HCT116 (cell line): ENCODE data around the gene ZFYVE16. TPM values are rescaled to one million over a fixed set of nuclear protein-coding genes. Genes with fewer than 3 reads are reported as not detected.

Experiments used
- ATAC-seq: fragments of 200-7000 bp; cut with Tn5 transposase; 2 replicates; pipeline ENCODE4 v1.9.1; 2020; ENCODE audit warnings: mild to moderate bottlenecking, moderate library complexity
- BruUV-seq: library from RNA; stranded (reverse); fragments of 400-500 nt; replicated peaks from 2 replicates; lab custom pipeline; 2021; lab: Mats Ljungman, UMichigan
- CTCF ChIA-PET: fragments of 300-600 bp; sonication (Branson Sonifier 250); formaldehyde crosslinking; loops from one replicate; lab custom pipeline; 2021; ENCODE audit warnings: antibody characterized with exemption; lab: Charles Lee
- POLR2A ChIA-PET: fragments of 300-600, 350-600 bp; sonication (Branson Sonifier 250); formaldehyde crosslinking; loops from one replicate; lab custom pipeline; 2021; ENCODE audit warnings: antibody characterized with exemption; lab: Charles Lee
- RAD21 ChIA-PET, 2 experiments: fragments of 300-600 bp; sonication (Branson Sonifier 250); formaldehyde crosslinking; loops; one replicate each; lab custom pipeline; 2023; ENCODE audit warnings: low total read pairs in 2 of 2; ENCODE audit not compliant: uncharacterized antibody in 2 of 2, unreplicated experiment in 2 of 2, low non-redundant PET in 1 of 2; lab: Charles Lee
- DNase-seq: peaks from one replicate; pipeline ENCODE4 v3.0.0-alpha.2; 2010; ENCODE audit warnings: low read depth, low spot score
- H2AFZ ChIP-seq: fragments of 200-600 bp; shearing (Covaris generic), sonication (generic); 2 replicates; pipeline ENCODE4 v1.6.1; 2017; ENCODE audit warnings: low read depth, mixed run types, mixed read lengths, antibody characterized with exemption, low read length; ENCODE audit not compliant: poor library complexity, severe bottlenecking
- H3K27ac ChIP-seq: 2 replicates; pipeline ENCODE4 v1.5.1; 2012; ENCODE audit warnings: low read depth, low read length
- H3K27me3 ChIP-seq: fragments of 200-600 bp; sonication (generic); 2 replicates; pipeline ENCODE4 v1.6.1; 2016; ENCODE audit warnings: mixed run types, low read length, mixed read lengths; ENCODE audit not compliant: insufficient read depth
- H3K36me3 ChIP-seq, 2 experiments: fragments of 200-500 bp in 1 of 2; fragments of 200-600 bp in 1 of 2; sonication (Bioruptor generic) in 1 of 2; sonication (generic) in 1 of 2; 2 replicates each; pipeline versions ENCODE4 v1.5.1 to v1.6.1; 2014 to 2016; ENCODE audit warnings: low read length in 2 of 2, inconsistent platforms in 1 of 2, mixed read lengths in 1 of 2, mixed run types in 1 of 2; ENCODE audit not compliant: insufficient read depth in 2 of 2, control insufficient read depth in 1 of 2
- H3K4me1 ChIP-seq, 2 experiments: fragments of 200-600 bp in 1 of 2; sonication (generic) in 1 of 2; 2 replicates each; pipeline versions ENCODE4 v1.5.1 to v1.6.1; 2012 to 2017; ENCODE audit warnings: low read length in 2 of 2, inconsistent platforms in 1 of 2, mild to moderate bottlenecking in 1 of 2, mixed read lengths in 1 of 2, mixed run types in 1 of 2, moderate library complexity in 1 of 2; ENCODE audit not compliant: insufficient read depth in 2 of 2, control insufficient read depth in 1 of 2
- H3K4me2 ChIP-seq: fragments of 200-600 bp; sonication (generic); 2 replicates; pipeline ENCODE4 v1.6.1; 2017; ENCODE audit warnings: mixed run types, low read length, mixed read lengths
- H3K4me3 ChIP-seq, 2 experiments: fragments of 200-600 bp in 1 of 2; sonication (generic) in 1 of 2; replicated peaks in 1 of 2; 2 replicates each; pipeline ENCODE4 v1.5.1; 2011 to 2016; ENCODE audit warnings: low read length in 2 of 2, control low read depth in 1 of 2, low read depth in 1 of 2, mild to moderate bottlenecking in 1 of 2, mixed read lengths in 1 of 2, mixed run types in 1 of 2
- H3K79me2 ChIP-seq: fragments of 200-600 bp; sonication (generic); 2 replicates; pipeline ENCODE4 v1.6.1; 2017; ENCODE audit warnings: mild to moderate bottlenecking, mixed run types, low read length, moderate library complexity, mixed read lengths; ENCODE audit not compliant: insufficient read depth
- H3K9ac ChIP-seq: fragments of 200-600 bp; sonication (generic); 2 replicates; pipeline ENCODE4 v1.6.1; 2016; ENCODE audit warnings: low read length, mixed read lengths
- H3K9me2 ChIP-seq: fragments of 200-600 bp; sonication (generic), shearing (Covaris generic); 2 replicates; pipeline ENCODE4 v1.6.1; 2017; ENCODE audit warnings: mixed run types, mild to moderate bottlenecking, moderate library complexity; ENCODE audit not compliant: insufficient read depth
- H3K9me3 ChIP-seq, 2 experiments: fragments of 200-500 bp in 1 of 2; fragments of 200-600 bp in 1 of 2; sonication (Bioruptor generic) in 1 of 2; sonication (generic) in 1 of 2; 2 replicates each; pipeline ENCODE4 v1.6.1; 2014 to 2017; ENCODE audit warnings: low read length in 2 of 2, mixed read lengths in 2 of 2, inconsistent platforms in 1 of 2, low read depth in 1 of 2, mild to moderate bottlenecking in 1 of 2, mixed run types in 1 of 2, moderate library complexity in 1 of 2; ENCODE audit not compliant: control insufficient read depth in 1 of 2, insufficient read depth in 1 of 2
- H4K20me1 ChIP-seq: fragments of 200-600 bp; sonication (generic), shearing (Covaris generic); 2 replicates; pipeline ENCODE4 v1.6.1; 2017; ENCODE audit warnings: mixed run types, mild to moderate bottlenecking, moderate library complexity; ENCODE audit not compliant: insufficient read depth
- ATF3 ChIP-seq: IDR thresholded peaks from 2 replicates; pipeline ENCODE4 v1.6.1; 2012
- ELF1 ChIP-seq: IDR thresholded peaks from 2 replicates; pipeline ENCODE4 v1.6.1; 2012; ENCODE audit warnings: low read depth, borderline replicate concordance
- EZH2phosphoT487 ChIP-seq: fragments of 200-600 bp; IDR thresholded peaks from 2 replicates; pipeline ENCODE4 v1.6.1; 2018; ENCODE audit warnings: antibody characterized with exemption, borderline replicate concordance
- FOSL1 ChIP-seq: IDR thresholded peaks from 2 replicates; pipeline ENCODE4 v1.6.1; 2012; ENCODE audit warnings: low read depth
- JUND ChIP-seq: IDR thresholded peaks from 2 replicates; pipeline ENCODE4 v1.6.1; 2012
- RAD21 ChIP-seq: IDR thresholded peaks from 2 replicates; pipeline ENCODE4 v1.6.1; 2012; ENCODE audit warnings: low read depth, mild to moderate bottlenecking
- REST ChIP-seq: IDR thresholded peaks from 2 replicates; pipeline ENCODE4 v1.6.1; 2012; ENCODE audit warnings: low read depth
- SP1 ChIP-seq: IDR thresholded peaks from 2 replicates; pipeline ENCODE4 v1.6.1; 2012; ENCODE audit warnings: low read depth
- YY1 ChIP-seq: IDR thresholded peaks from 2 replicates; pipeline ENCODE4 v1.6.1; 2011; ENCODE audit warnings: low read length, low read depth, moderate library complexity, mild to moderate bottlenecking; ENCODE audit not compliant: insufficient replicate concordance; ENCODE audit errors: extremely low read depth
- ZFX ChIP-seq: fragments of 450-650 bp; IDR thresholded peaks from 2 replicates; pipeline ENCODE4 v1.6.1; 2017
- intact Hi-C: fragments of 100-400 bp; cut with micrococcal nuclease; formaldehyde crosslinking; loops from 2 replicates; pipeline ENCODE4 v1.10.0; 2022
- total RNA-seq: library from RNA; stranded (reverse); gene quantifications from one replicate; pipeline ENCODE4 v1.2.1, GENCODE V29; 2021; ENCODE audit not compliant: unreplicated experiment

The ZFYVE16 gene
- total RNA-seq, 1 experiment from 2014 or later: 24.2 TPM

GRCh38 chr5:80414113-80414512, 6.2 kb downstream of the ZFYVE16 start:
- intact Hi-C loops: no loop called here
- Histone ChIP-seq H3K36me3 (no peaks in the 10 kb centered on the region), H3K9me3 (no peaks in the 10 kb centered on the region), H2AFZ (no peak overlapping the region), H3K9ac (no peak overlapping the region), H3K27ac (no peak overlapping the region), H3K79me2 (peaks cover 88% of the 10 kb centered on the region), H3K4me1 (peaks cover 0 to 5% of the 10 kb centered on the region in 2 experiments; a peak in 3 of 4 replicates), H3K9me2 (no peaks in the 10 kb centered on the region; the same call in 1 of the 2 replicates), H3K27me3 (no peaks in the 10 kb centered on the region), H3K4me3 (no peak overlapping the region), H4K20me1 (peaks cover 3% of the 10 kb centered on the region; the same call in 1 of the 2 replicates), H3K4me2 (no peak overlapping the region)
- DNase-seq: no peak
- POLR2A ChIA-PET: no interaction called here
- CTCF ChIA-PET: no interaction called here
- TF ChIP-seq JUND: no peak
- TF ChIP-seq ATF3: no peak
- no peak for TF ChIP-seq YY1
- TF ChIP-seq EZH2phosphoT487: no peak
- TF ChIP-seq FOSL1: no peak
- TF ChIP-seq ZFX: no peak
- no peak for TF ChIP-seq RAD21
- no peak for TF ChIP-seq SP1
- TF ChIP-seq REST: no peak
- TF ChIP-seq ELF1: no peak
- RAD21 ChIA-PET: no interaction called here
- BruUV-seq: no TSS peak
- ATAC-seq: no peak
